Stimulated activated CD8-positive, alpha-beta memory T cell treated with anti-CD3 and anti-CD28 coated beads, Interleukin-4, amount 100 ng/mL, for 1 hour (primary cell): ENCODE results near the gene IGF1R.

Experiments used
- DNase-seq, 2 donors: peaks; one replicate each; pipeline ENCODE4 v3.0.0-alpha.2; 2020; ENCODE audit warnings: low read depth in 2 of 2, low spot score in 1 of 2

IGF1R gene

DNA sequence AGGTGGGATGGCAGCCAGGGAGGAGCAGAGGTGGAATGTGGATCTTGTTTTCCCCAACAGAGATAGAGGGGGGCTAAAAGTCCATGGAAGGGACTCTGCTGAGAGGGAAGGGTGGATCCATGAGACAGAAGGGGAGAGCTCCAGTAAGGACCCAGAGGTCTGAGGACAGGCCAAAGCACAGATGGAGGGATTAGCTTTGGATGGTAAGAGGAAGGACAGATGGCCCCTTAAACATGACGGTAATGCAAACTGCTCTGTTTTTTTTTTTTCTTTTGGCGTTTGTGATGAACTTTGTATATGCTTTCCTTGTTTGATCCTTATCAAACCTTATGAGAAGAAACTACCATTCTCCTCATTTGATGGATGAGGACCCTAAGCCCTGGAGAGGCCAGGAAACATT, 96.2 kb downstream of the IGF1R start:
- DNase-seq, result no peak

DNA sequence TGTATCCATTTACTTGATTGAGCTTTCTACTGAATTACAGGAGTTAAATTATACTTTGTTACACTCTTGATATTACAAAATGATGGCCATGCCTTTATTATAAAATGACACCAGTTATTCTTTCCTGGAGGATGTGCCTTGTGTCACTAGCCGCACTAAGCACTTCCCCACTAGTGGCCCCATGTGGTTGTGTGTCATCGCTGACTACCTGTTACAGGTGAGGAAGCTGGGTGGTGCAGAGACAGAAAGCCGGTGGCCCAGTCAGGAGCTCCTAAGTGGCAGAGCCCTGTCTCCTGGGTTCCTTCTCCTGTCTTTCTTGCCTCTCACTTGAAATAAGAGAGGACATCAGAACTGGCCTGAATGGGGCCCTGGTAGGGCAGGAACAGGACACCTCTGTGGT, 96.8 kb downstream of the IGF1R start:
- no peak for DNase-seq

DNA sequence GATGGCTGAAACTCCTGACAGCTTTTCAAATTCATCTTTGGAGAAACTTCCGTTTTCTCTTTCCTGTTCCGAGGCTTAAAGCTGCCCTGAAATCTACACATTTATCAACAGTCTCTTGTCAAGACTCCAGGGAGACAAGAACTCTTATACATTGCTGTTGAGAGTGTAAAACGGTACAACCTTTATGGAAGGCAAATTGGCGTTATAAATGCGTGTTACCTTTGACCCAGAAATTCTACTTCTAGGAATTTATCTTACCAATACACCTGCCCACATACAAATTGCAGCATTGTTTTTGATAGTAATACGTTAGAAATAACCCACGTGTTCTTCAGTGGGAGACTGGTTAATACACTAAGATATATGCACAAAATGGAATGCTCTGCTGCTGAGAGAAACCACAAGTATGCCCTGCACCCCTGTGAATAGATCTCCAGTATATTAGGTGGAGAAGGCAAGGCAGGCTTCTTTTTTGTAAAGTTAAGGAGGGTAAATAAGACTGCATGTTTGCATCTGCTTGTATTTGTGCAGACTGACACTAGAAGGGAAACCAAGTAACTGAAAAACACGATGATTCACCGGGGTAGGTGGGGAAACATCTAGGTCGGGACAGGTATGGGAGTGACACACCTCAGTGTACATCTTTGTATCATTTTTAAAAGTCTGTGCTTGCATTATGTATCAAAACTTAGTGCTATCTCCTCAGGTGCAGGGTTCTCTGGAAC, 97.5 kb downstream of the IGF1R start:
- no peak for DNase-seq

GRCh38 chr15:98746375-98747155, 98.2 kb downstream of the IGF1R start:
- no peak for DNase-seq

- DNase-seq, result no peak
Measured at GRCh38 chr15:98751767-98752166, 103.4 kb downstream of the IGF1R start.

DNA sequence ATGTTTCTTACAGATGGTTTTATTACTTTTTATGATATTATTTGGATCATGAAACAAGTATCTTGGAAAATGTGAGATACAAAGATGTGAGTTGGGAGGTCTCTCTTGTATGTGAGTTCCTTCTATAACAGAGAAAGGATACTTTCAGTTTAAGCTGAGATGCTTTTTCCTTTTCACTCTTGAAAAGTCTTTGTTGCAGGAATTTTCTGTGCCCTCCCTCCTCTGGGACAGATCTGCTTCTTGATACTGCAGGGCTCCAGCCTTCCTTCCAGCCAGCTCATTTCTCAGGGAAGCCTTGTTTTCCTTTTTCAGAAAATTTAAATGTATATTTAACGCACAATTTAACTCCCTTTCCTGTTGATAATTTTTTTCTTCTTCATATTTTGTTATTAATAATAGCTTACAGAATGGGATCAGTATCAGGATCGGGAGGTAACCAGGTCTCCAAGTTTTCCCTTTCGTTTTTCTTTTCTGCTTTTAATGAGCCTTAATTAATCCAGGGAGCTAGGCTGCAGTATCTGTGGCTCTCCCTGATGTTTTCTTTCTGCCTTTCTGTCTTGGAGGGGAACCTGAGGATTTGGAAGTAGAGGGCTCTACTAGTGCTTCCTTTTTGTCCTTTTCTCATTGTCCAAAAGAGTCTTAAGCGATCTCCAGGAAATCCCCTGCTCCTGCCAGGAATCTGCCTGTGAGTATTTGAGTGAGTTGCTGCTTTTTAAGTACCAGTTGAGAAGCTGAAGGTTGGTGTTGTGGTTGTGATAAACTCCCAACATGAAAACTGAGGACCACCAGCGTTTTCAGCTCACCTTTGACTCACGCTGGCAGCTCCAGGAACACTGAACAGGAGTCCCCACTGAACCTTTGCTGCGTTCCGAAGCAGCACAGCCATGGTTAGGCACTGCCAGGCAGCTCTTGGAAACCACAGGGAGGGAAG, 105.7 kb downstream of the IGF1R start:
- no peak for DNase-seq

DNA sequence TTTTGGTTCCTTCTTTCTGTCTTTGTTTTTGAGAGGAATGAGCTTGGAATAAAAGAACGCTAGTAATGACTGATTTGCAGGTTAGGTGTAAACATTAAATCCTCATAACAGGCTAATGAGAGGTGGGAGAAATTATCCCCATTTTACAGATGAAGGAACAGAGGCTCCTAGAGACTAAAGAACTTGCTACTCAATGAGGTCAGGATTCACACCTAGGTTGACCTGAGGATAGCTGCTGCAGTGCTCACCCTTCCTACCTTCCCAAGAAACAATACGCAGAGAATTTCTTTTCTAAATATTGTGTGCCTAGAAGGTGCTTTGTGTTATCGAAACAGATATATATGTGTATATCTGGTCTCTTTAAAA, 106.3 kb downstream of the IGF1R start:
- no peak for DNase-seq

- DNase-seq, result no peak
Measured at GRCh38 chr15:98755138-98755537, 106.8 kb downstream of the IGF1R start.

GRCh38 chr15:98755781-98756180, 107.4 kb downstream of the IGF1R start:
- DNase-seq, result no peak

- no peak for DNase-seq
Measured at GRCh38 chr15:98758224-98758623, 109.9 kb downstream of the IGF1R start.

DNA sequence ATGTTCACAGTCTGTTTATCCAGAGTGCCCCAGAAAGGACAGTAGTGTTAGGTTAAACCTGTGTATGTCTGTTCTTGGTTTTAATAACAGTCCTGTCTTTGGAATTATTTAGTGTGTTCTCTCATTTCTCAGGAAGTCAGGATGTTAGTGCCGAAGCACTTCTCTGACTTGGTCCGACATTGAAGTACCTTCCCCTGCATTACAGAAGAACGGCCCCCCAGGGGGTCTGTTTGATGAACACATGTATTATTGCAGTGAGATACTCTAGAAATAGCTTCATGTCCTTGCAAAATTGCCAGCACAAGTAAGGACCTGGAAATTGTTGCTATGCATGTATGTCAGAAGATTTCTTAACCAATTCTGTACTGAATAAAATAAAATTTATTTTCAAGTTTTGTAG, 110.9 kb downstream of the IGF1R start:
- DNase-seq, result no peak

DNA sequence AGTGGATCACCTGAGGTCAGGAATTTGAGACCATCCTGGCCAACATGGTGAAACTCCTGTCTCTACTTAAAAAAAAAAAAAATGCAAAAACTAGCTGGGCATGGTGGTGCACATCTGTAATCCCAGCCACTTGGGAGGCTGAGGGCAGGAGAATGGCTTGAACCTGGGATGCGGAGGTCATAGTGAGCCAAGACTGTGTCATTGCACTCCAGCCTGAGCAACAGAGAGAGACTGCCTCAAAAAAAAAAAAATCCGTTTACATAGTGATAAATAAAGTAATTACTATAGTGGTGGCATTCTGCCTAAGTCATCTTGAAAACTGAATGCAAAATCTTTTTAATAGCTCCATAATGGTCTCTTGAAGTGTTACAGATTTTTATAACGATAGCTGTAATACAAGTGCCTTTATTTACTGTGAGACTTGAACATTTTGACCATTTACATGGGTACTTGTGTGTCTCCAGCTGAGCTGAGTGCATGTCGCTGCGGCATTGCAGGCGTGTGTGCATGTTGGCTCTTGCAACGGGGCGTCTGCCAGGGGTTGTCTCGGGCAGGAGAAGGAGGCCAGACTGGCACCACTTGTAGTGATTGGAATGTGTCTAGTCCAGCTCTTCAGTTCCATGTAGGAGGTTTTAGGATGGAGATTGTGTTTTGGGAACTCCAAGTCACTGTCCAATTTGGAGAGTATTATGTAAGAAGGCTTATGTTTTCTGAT, 111.9 kb downstream of the IGF1R start:
- no peak for DNase-seq

- DNase-seq, result no peak
Measured at GRCh38 chr15:98760975-98761374, 112.6 kb downstream of the IGF1R start.

DNA sequence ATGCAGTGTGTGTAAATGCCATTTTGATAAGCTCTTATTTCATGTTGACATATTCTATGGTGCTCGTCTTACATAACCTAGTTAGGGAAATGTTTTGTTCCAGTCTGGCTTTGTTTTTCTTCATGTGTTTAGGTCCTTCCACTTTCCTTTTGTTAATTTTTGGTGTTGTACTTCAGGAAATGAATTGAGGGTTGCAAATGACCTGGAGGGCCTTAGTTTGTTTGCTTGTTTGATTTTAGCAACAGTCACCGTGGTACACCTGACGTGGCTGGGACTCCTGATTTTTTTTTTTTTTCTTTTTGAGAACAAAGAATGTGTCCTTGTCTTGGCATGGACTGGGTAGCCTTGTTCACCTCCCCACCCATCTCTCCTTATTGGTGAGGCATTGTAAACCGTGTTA, 114.8 kb downstream of the IGF1R start:
- DNase-seq, result no peak

DNA sequence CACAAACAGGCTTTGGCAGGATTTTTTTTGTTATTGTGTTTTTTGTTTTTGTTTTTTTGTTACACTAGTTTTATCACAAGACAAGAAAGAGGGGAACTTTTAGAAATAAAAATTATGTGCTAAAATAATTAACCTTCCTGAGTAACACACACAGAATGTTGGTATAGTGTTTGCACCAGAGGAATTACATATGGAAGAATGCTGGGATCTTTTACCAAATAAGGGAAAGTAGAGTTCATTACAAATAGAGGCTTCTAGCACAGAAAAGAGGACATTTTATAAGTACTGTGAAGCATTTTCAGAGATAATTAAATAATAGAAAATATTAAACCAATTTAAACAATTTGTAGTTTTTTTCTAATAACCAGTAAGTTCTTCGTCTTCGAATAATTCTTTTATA, 116.0 kb downstream of the IGF1R start:
- no peak for DNase-seq

DNA sequence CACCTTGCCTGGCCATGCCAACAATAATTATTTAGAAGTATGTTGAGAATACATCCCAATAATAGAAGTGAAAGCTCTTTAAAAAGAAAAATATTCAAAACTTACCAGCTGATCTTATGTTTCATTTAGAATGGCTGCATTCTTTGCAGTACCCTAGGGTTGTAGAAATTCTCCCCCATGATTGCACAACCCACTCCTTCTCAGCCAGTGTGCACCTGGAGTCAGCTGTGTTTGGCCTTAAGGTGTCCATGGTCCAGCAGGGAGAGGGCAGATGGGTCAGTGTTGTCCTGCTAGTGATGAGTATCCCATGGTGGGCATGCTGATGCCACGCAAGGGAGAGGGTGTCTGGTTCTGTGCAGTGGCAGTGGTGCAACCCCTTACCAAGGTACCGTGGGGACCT, 117.3 kb downstream of the IGF1R start:
- DNase-seq, result no peak

DNA sequence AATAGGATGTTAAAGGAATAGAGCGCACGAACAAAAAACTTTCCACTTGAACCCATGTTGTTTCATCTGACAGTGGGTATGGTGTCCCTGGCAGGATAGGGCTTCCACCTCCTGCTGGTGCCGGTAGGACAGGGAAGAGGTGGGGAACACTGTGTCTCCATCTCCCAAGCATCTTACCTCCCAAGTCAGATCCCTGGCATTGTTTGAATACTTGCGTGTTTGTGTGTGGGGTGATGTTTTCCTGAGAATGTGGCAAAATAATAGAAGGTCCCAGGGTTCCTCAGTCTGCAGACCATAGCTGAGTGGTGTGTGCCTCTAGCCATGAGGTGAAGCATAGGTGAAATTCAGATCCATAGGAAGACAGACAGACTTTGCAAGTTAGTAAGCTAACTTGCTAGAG, 119.4 kb downstream of the IGF1R start:
- no peak for DNase-seq

DNA sequence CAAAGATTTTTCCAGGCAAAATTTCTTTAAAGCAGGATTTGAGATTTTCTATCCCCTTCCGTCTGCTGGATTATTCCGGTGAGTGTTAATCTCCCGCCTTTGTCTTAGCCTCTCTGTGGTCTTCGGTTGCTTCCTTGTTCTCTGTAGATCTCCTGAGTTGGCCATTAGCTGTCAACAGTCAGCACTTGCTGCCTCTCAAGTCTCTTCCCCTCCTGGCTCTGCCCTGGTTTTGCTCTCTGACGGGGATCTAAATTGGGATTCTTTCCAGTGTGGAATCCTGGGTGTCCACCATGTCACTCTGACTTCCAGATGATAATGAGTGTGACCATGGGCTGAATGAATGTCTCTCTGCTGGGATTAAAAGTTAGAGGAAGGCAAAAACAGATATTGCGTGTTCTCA, 121.5 kb downstream of the IGF1R start:
- no peak for DNase-seq

GRCh38 chr15:98770984-98771383, 122.6 kb downstream of the IGF1R start:
- no peak for DNase-seq

- DNase-seq, result no peak
Measured at GRCh38 chr15:98771541-98771940, 123.2 kb downstream of the IGF1R start.

GRCh38 chr15:98772895-98773294, 124.6 kb downstream of the IGF1R start:
- DNase-seq, result no peak
